ENCODE results near the gene TOB1.

TOB1 gene

GRCh38 chr17:50908860-50909764 lies 43.0 kb upstream of the TOB1 start:
- DNase-seq (ENCODE audit: extremely low read depth, low read depth): no peak
- TF ChIP-seq, protein P1, sequence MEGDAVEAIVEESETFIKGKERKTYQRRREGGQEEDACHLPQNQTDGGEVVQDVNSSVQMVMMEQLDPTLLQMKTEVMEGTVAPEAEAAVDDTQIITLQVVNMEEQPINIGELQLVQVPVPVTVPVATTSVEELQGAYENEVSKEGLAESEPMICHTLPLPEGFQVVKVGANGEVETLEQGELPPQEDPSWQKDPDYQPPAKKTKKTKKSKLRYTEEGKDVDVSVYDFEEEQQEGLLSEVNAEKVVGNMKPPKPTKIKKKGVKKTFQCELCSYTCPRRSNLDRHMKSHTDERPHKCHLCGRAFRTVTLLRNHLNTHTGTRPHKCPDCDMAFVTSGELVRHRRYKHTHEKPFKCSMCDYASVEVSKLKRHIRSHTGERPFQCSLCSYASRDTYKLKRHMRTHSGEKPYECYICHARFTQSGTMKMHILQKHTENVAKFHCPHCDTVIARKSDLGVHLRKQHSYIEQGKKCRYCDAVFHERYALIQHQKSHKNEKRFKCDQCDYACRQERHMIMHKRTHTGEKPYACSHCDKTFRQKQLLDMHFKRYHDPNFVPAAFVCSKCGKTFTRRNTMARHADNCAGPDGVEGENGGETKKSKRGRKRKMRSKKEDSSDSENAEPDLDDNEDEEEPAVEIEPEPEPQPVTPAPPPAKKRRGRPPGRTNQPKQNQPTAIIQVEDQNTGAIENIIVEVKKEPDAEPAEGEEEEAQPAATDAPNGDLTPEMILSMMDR (IDR thresholded peaks at IDR 0.05; ENCODE audit: low read depth, low read length): no peak

- TF ChIP-seq, protein P1 (IDR thresholded peaks at IDR 0.05; ENCODE audit: low read depth, low read length): no peak
- DNase-seq (ENCODE audit: extremely low read depth, low read depth): no peak
These were observed 42.1 kb upstream of the TOB1 start for GRCh38 chr17:50908140-50908859.

DNA sequence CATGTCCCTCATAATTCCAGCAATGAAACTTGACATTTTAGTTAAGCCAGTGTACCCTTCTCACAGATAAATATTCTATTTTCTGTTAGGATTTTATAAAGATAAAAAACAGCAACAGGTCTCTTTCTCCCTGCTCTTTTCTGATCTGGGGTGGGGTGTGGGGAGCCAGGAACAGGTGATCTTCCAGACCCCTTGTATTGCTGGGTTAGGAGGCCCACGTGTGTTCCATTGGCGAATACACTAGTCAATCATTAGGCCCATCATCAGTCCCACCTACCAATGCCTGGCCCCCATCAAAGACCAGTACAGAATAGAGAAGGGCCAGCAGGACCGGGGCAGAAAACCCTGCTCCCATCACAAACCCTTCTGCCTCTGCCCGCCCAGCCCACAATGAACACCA lies 40.3 kb upstream of the TOB1 start:
- no peak for DNase-seq (ENCODE audit: extremely low read depth, low read depth)
- TF ChIP-seq, protein P1 (IDR thresholded peaks at IDR 0.05; ENCODE audit: low read depth, low read length): no peak

- TF ChIP-seq, protein P1 (IDR thresholded peaks at IDR 0.05; ENCODE audit: low read depth, low read length): no peak
- DNase-seq (ENCODE audit: extremely low read depth, low read depth): no peak
These were observed 39.3 kb upstream of the TOB1 start for GRCh38 chr17:50905460-50905803.

DNA sequence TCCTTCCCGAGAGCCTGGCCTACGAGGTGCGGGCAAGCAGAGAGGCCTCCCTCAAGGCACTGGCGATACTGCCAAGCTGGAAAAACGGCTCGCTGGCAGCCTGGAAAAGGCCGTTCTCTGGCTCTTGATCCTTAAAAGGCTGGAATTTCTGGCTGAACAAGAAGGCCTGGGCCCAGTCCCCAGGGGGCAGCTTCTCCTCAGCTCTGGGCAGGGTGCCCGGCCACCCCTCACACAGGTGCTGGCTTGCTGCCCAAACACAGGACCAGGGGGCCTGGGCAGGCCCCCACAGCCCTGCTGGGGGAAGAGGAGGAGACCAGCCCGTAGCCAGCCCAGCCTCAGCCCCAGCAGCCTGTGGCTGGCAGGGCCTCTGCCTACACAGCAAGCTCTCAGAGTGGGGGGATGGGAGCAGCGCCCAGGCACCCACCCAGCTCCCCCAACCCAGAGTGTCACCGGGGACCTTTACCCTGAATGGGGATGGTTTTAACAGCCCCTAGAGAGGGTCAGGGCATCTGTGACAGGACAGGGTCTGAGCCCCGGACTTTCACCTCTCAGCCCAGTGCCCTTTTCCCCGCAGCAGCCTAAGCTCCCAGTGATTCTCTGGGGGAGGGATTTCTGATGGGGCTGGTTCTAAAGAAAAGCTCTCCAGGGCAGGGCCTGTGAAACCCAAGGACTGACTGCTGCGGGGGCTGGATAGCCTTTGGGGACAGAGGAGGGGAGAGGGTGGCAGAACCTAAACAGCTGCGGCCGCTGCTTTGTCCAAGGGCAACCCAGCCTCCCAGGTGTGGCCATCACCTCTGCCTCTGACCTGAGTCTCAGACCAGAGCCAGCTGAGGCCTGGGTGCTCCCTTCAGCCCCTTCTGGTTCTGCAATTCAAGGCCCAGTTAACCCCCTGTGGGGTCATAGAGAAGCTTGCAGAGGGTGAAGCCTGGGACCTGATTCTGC lies 38.6 kb upstream of the TOB1 start:
- TF ChIP-seq, protein P1 (IDR thresholded peaks at IDR 0.05; ENCODE audit: low read depth, low read length): no peak
- no peak for DNase-seq (ENCODE audit: extremely low read depth, low read depth)

DNA sequence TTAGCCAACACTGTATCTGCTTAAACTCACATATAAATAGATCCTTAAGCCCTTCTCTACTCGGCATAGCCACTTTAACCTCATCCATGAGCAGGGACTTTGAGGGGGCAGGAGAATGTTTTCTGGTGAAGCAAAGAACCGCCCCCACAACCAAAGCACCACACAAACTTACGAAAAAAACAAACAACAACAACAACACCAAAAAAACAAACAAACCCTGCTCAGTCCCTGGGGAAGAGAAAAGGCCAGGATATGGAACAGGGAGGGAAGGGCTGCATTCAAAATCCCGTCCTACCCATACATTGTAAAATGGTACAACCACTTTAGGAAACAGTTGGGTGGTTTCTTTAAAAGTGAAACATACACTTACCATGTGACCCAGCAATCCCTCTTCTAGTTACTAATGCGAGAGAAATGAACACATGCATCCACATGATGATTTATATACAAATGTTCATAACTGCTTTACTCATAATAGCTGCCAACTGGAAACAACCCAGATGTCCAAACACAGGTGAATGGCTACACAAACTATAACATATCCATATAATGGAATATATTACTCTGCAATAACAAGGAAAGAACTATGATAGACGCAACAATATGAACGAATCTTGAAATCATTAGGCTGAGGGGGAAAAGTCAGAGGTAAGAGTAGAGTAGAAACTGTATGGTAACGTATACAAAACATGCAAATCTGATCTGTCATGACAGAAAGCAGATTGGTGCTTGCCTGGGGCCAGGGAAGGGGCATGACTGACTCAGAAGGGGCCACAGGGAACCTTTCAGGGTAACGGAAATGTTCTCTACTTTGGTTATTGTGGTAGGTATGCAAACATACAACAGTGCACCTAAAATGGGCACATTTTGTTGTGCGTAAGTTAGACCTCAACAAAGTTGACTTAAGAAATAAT lies 37.7 kb upstream of the TOB1 start:
- no peak for DNase-seq (ENCODE audit: extremely low read depth, low read depth)
- TF ChIP-seq, protein P1 (IDR thresholded peaks at IDR 0.05; ENCODE audit: low read depth, low read length): no peak

Measured in AG09319 (cell line).